GM23248 (cell line): Measurements from ENCODE around the gene CCDC88C.

Source experiments
- EZH2 ChIP-seq: fragments of 200-600 bp; sonication (generic); IDR thresholded peaks from 2 replicates; pipeline ENCODE4 v1.6.1; 2018; ENCODE audit warnings: antibody characterized with exemption, mild to moderate bottlenecking; ENCODE audit not compliant: insufficient read depth, poor library complexity, severe bottlenecking
- EZH2phosphoT487 ChIP-seq: fragments of 200-600 bp; sonication (generic); IDR thresholded peaks from 2 replicates; pipeline ENCODE4 v1.6.1; 2018; ENCODE audit warnings: antibody characterized with exemption, moderate library complexity, mild to moderate bottlenecking, low read depth; ENCODE audit not compliant: insufficient read depth

GRCh38 chr14:91232052-91232451 lies 185.6 kb downstream of the CCDC88C start:
- no peak for TF ChIP-seq EZH2
- TF ChIP-seq EZH2phosphoT487, result no peak
